ENCODE data around the gene SLC16A11.

DNA sequence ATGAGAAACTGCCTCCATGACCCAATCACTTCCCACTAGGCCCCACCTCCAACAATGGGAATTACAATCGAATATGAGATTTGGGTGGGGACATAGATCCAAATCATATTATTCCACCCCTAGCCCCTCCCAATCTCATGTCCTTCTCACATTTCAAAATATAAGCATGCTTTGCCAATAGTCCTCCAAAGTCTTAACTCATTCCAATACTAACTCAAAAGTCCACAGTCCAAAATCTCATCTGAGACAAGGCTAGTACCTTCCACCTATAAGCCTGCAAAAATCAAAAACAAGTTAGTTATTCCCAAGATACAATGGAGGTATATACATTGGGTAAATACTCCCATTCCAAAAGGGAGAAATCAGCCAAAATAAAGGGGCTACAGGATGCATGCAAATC lies 23.3 kb upstream of the SLC16A11 start:
- TF ChIP-seq, protein P1, sequence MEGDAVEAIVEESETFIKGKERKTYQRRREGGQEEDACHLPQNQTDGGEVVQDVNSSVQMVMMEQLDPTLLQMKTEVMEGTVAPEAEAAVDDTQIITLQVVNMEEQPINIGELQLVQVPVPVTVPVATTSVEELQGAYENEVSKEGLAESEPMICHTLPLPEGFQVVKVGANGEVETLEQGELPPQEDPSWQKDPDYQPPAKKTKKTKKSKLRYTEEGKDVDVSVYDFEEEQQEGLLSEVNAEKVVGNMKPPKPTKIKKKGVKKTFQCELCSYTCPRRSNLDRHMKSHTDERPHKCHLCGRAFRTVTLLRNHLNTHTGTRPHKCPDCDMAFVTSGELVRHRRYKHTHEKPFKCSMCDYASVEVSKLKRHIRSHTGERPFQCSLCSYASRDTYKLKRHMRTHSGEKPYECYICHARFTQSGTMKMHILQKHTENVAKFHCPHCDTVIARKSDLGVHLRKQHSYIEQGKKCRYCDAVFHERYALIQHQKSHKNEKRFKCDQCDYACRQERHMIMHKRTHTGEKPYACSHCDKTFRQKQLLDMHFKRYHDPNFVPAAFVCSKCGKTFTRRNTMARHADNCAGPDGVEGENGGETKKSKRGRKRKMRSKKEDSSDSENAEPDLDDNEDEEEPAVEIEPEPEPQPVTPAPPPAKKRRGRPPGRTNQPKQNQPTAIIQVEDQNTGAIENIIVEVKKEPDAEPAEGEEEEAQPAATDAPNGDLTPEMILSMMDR (IDR thresholded peaks at IDR 0.05 in 8 of 11, conservative IDR thresholded peaks at IDR 0.05 in 3 of 11) = no peak
- TF ChIP-seq POLR2A (IDR thresholded peaks at IDR 0.05) = no peak
